ENCODE data around the gene CEP63.
A peak's percentile ranks its signal among the peaks of the same experiment; 100 is the strongest.

The CEP63 gene

GRCh38 chr3:134471521-134472193, 14.2 kb upstream of the CEP63 start:
- DNase-seq, result no peak

DNA sequence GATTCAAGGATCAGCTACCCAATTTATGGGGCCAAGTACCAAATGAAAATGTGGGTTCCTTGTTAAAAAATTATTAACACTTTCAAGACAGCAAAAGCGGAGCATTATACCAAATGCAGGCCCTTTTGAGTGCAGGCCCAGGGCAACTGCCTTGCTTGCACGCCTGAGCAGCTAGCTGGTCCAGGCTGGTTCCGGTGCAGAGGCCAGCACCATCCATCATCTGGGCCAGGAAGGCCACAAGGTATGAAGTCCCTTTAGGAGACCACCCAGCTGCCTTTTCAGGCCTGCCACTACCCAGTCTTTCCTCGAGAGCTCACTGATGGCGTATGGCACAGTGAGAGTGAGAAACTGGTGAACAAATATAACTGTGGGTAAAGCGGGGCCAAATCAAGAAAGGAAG, 13.0 kb upstream of the CEP63 start:
- DNase-seq, result no peak

GRCh38 chr3:134473868-134474546, 11.8 kb upstream of the CEP63 start:
- peak; percentile 85 for DNase-seq

DNA sequence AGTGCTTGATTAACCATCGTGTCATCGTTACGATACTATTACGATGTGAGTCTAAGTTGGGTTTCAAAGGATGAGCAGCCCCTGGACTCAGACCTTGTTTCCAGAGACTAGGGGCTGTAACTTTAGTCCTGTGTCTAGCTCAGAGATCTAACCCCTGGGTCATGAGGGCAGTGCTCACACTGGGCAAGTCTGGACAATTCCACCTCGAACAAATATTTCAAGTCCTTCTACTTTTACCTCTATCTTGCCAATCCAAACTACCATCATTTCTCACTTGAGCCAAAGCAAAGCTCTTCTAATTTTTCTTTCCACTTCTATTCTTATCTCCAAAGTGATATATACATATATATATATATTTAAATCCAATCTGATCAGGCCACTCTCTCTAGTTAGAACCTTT, 10.9 kb upstream of the CEP63 start:
- DNase-seq, result no peak

DNA sequence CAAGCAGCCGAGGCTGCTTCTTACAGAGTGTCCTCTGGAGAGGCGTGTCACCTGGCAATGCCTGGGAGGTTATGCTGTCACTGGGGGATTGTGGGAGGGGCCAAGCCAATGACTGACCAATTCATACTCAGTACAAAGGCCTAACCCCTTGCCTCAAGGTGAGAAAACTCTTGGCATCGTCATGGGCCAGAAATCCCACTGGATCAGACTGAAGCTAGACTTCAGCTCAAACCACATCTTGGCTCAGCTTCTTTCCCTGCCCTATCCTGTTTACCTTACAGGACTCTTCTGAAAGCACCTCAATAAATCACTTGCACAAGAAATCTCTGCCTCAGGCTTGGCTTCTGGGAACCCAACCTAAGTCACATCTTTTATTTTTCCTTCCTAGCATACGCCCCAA, 9.6 kb upstream of the CEP63 start:
- no peak for DNase-seq

- DNase-seq, result no peak
Measured at GRCh38 chr3:134477002-134477401, 8.9 kb upstream of the CEP63 start.

GRCh38 chr3:134477938-134478337, 7.9 kb upstream of the CEP63 start:
- DNase-seq, result no peak

- DNase-seq, result no peak
Measured at GRCh38 chr3:134480546-134480945, 5.3 kb upstream of the CEP63 start.

DNA sequence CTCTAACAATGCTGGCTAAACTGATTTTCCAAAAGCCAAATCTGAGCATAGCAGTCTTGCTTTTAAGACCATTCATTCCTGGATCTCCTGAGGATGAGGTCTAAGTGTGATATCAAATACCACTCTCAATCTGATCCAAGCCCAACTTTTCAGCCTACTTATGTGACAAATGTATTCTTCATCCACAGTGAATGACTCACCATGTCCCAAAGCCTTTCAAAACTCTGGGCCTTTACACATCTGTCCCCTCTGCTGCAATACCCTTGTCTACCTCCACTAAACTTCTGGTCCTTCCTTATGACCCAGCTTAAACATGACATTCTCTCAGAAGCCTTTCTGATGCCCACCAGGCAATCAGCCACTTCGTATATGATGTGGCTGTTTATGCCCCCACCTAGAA, 4.7 kb upstream of the CEP63 start:
- no peak for DNase-seq

- no peak for DNase-seq
Measured at GRCh38 chr3:134482622-134483021, 3.2 kb upstream of the CEP63 start.

DNA sequence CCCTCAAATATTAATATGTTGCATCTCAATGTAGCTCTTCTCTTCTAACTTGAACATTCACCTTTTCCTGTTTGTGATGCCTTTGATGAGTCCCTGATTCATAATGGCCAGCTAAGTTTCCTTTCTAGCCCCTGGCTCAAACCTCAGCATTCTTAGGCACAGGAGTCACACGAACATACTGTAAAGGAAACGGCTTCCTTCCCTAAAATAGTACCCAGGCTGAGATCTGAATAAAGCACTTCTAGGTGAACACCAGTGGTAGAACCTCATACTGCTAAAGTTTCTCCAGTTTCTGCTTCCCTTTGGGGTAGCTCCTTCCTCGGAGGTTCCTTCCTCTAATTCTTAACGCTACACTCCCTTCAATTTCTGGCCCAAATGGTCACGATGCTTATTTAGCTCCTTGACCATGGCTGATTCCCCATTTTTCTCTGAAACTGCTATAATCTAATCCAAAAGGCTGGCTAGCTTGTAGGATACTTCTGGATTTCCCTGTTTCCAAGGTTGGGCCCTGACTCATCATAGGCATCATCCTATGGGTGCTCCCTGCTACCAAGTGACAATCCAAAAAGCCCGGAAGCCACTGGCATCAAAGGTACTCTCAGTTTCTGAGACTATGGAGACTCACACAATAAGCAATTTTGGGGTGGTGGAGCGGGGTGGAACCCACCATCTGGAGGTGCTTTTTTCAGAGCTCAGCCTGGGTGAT, 2.5 kb upstream of the CEP63 start:
- no peak for DNase-seq

DNA sequence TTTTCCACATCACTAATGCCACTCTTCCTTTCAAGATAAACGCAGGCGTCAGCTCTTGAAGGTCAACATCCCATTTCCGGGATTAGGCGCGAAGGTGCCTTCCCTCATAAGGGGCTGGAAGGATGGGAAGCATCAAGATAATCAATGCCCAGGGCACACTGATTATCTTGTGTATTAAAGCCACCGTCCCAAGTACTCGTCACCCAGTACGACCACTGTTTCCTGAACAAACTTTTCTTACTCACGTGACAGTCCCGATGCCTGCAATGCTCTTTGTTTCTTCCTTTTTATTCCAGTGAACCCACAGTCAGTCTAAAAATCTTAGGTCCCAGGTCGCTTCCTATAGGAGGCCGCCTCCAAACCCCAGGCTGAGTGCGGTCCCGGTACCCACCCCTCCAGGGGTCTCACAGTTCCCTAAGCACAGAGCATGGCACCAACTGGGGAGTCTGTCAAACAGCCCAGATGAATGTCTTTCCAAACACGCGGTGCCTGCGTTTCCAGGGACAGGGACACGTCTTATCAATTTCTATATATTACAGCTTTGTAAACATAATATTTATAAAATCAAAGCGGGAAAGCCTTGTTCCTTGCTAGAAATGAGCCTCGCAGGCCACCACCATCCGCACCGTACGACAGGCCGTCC, 661 bp upstream of the CEP63 start:
- DNase-seq, result peak; percentile 72

- peak; percentile 69 for DNase-seq
Measured at GRCh38 chr3:134486577-134487041, 752 bp downstream of the CEP63 start.

- DNase-seq, result peak; percentile 41
Measured at GRCh38 chr3:134487406-134487805, 1.5 kb downstream of the CEP63 start.

DNA sequence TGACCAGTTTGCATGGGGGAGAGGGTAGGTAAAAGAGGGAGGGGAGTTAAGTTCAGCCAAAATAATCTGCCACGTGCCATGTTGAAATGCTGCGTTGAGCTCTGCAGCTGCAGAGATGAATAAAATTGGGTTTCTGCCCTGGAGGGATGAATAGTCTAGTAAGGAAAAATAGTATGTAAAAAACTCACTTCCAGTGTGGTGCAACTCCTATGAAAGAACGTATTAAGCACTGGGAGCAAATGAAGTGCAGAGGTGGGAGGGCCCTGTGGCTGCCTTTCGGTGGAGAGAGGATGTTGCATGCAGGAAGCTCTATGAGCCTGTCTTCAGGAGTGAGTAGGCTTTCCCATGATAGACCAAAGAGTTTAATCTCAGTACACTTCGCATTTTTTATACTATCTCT, 8.6 kb downstream of the CEP63 start:
- DNase-seq, result no peak

GRCh38 chr3:134495980-134496379, 10.1 kb downstream of the CEP63 start:
- no peak for DNase-seq

DNA sequence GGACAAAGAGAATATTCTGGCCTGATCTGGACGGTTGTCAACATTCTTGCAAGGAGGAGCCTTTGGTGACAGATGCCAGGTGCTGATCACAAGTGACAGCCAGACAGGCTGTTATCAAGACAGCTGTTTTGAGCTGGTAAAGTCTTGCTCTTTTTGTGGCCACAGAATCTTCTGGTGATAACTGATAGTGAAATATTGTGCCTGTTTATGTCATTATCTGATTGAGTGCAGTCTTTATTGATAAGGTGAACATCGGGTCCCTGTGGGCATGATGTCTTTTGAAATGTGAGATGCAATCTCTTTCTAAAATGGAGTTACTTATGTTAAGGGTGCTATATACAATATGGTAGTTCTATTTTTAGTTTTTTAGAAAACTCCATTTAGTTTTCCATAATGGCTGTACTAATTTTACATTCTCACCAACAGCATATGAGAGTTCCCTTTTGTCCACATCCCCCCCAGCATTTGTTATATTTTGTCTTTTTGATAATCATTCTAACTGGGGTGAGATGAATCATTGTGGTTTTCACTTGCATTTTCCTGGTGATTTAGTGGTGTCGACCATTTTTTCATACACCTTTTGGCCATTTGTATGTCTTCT, 10.7 kb downstream of the CEP63 start:
- peak; percentile 89 for DNase-seq

DNA sequence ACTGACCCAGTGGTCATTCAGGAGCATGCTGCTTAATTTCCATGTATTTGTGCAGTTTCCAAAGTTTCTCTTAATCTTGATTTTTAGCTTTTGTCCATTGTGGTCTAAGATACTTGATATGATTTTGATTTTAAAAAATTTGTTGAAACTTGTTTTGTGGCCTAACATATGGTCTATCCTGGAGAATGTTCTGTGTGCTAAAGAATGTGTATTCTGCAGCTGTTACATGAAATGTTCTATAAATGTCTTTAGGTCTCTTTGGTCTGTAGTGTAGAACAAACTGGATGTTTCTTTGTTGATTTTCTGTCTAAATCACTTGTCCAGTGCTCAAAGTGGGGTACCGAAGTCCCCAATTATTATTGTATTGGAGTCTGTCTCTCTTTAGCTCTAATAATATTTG, 17.4 kb downstream of the CEP63 start:
- DNase-seq, result no peak

- DNase-seq, result no peak
Measured at GRCh38 chr3:134504132-134504531, 18.3 kb downstream of the CEP63 start.

GRCh38 chr3:134505485-134505884, 19.6 kb downstream of the CEP63 start:
- no peak for DNase-seq

DNA sequence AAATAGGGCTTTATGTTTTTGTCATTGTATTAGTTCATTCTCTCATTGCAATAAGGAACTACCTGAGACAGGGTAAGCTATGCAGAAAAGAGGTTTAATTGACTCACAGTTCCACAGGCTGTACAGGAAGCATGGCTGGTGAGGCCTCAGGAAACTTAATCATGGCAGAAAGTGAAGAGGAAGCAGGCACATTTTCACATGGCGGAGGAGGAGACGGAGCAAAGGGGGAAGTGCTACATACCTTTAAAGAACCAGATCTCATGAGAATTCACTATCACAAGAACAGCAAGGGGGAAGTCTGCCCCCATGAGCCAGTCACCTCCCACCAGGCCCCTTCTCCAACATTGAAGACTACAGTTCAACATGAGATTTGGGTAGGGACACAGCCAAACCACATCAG, 25.6 kb downstream of the CEP63 start:
- no peak for DNase-seq

GRCh38 chr3:134516905-134517304, 31.0 kb downstream of the CEP63 start:
- DNase-seq, result peak; percentile 18

- peak; percentile 63 for DNase-seq
Measured at GRCh38 chr3:134517791-134518190, 31.9 kb downstream of the CEP63 start.

Measured in OCI-M1 (cell line).